ENCODE measurements around the gene CREG2. TPM values are rescaled to one million over a fixed set of nuclear protein-coding genes. Genes with fewer than 3 reads are reported as not detected.

Gene CREG2
- total RNA-seq, 1 donor from 2014 or later, result 0.17 TPM

DNA sequence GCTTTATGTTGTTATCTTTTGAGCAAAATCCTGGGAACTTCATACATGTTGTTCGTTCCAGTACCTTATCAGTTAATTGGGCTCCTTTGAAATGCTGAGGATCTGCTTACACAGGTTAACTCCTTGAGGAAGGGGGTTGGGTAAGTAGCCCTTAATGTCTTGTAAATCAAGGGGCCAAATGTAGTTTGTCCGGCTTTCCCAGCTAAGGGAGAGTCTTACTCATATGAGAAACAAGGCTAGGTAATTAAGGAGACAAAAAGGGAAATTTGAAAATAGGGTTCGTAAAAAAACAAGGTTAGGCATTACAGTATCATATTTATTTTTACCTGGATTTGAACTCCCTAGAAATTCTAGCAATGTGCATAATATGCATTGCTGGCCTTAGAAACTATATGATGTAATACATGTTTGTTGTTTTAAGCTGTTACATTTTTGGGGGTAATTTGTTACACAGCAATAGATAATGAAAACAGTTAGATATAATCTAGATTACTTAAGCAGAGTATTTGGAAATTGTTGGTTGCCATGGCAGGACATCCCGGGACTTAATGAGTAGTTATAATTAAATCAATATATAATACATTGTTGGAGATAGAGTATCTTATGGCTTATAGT is 47.9 kb downstream of the CREG2 start:
- Histone ChIP-seq H3K27me3 (ENCODE audit: control insufficient read depth, insufficient read depth, low read length) (no peaks in the 10 kb centered on the region), H3K36me3 (ENCODE audit: control insufficient read depth, insufficient read depth, low read length) (no peaks in the 10 kb centered on the region), H3K4me3 (ENCODE audit: low read depth, low read length) (no peak overlapping the region)
- TF ChIP-seq CTCF (IDR thresholded peaks at IDR 0.05; ENCODE audit: insufficient read depth, low read length, poor library complexity, severe bottlenecking), result no peak
- DNase-seq (ENCODE audit: low read depth), result no peak

GRCh38 chr2:101337877-101338276 is 49.4 kb downstream of the CREG2 start:
- DNase-seq (ENCODE audit: low read depth), result no peak
- no peak for TF ChIP-seq CTCF (IDR thresholded peaks at IDR 0.05; ENCODE audit: insufficient read depth, low read length, poor library complexity, severe bottlenecking)
- Histone ChIP-seq H3K4me3 (ENCODE audit: low read depth, low read length) (no peak overlapping the region), H3K27me3 (ENCODE audit: control insufficient read depth, insufficient read depth, low read length) (no peaks in the 10 kb centered on the region), H3K36me3 (ENCODE audit: control insufficient read depth, insufficient read depth, low read length) (no peaks in the 10 kb centered on the region)

GRCh38 chr2:101332885-101333766 is 54.2 kb downstream of the CREG2 start:
- no peak overlapping the region for H3K4me3 ChIP-seq (ENCODE audit: low read depth, low read length)

DNA sequence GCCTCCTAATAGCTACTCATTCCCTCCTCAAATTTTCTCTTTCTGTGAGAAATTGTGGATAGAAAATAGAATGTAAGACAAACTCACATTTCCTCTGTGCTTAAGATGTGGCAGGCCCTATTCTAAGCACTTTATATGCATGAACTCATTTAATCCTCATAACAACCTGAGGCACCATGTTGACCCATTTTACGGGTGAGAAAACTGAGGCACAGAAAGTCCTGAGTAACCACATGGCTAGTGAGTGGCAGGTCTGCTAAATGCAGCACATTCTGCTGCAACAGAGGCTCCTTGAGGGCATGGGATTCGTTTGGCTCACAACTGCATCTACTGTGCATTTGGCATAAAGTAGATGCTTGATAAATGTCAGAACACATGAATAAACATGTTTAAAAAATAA is 56.1 kb downstream of the CREG2 start:
- no peak for TF ChIP-seq CTCF (IDR thresholded peaks at IDR 0.05; ENCODE audit: insufficient read depth, low read length, poor library complexity, severe bottlenecking)
- no peaks in the 10 kb centered on the region for H3K36me3 ChIP-seq (ENCODE audit: control insufficient read depth, insufficient read depth, low read length)
- no peaks in the 10 kb centered on the region for H3K27me3 ChIP-seq (ENCODE audit: control insufficient read depth, insufficient read depth, low read length)
- no peak for DNase-seq (ENCODE audit: low read depth)
- H3K4me3 ChIP-seq (ENCODE audit: low read depth, low read length), result no peak overlapping the region

More at GRCh38 chr2:101332885-101333766, 54.2 kb downstream of the CREG2 start:
- DNase-seq (ENCODE audit: low read depth), result no peak
- no peaks in the 10 kb centered on the region for H3K27me3 ChIP-seq (ENCODE audit: control insufficient read depth, insufficient read depth, low read length)
- H3K36me3 ChIP-seq (ENCODE audit: control insufficient read depth, insufficient read depth, low read length), result no peaks in the 10 kb centered on the region
- TF ChIP-seq CTCF (IDR thresholded peaks at IDR 0.05; ENCODE audit: insufficient read depth, low read length, poor library complexity, severe bottlenecking), result no peak

- Histone ChIP-seq H3K36me3 (ENCODE audit: control insufficient read depth, insufficient read depth, low read length) (no peaks in the 10 kb centered on the region), H3K4me3 (ENCODE audit: low read depth, low read length) (no peak overlapping the region), H3K27me3 (ENCODE audit: control insufficient read depth, insufficient read depth, low read length) (no peaks in the 10 kb centered on the region)
- no peak for TF ChIP-seq CTCF (IDR thresholded peaks at IDR 0.05; ENCODE audit: insufficient read depth, low read length, poor library complexity, severe bottlenecking)
- no peak for DNase-seq (ENCODE audit: low read depth)
Observed at GRCh38 chr2:101330253-101330933, 56.9 kb downstream of the CREG2 start.

Measured in kidney epithelial cell (primary cell).